Measurements from ENCODE around the gene ARHGEF10L.

DNA sequence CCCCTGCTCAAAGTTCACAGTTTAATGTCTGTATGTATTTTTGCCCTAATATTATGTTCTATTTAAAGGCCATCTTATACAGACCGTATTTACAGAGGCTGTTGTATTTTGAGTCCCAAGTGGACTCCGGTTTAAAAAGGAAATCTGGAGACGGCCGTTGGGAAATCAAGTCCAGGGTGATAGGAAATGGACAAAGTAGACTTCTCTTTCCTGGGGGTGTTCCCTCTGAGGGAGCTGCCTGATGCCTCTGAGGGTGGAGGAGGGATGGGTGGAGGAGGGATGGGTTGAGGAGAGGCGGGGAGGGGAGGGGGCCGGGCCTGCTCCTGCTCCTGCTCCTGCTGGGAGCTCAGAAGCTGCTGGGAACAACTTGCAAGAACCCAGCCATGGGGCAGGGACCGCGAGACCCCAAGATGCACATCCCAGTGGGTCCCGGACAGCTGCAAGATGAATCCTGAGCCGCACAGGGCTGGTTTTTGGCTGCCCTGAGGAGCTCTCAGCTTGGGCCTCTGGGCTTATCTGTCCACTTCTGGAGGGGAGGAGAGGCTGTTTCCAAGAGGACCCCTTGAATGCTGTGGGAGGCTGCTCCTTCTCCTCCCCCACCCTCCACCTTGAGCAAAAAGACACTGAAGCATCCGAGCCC, 203.6 kb downstream of the ARHGEF10L start:
- TF ChIP-seq, protein P1, sequence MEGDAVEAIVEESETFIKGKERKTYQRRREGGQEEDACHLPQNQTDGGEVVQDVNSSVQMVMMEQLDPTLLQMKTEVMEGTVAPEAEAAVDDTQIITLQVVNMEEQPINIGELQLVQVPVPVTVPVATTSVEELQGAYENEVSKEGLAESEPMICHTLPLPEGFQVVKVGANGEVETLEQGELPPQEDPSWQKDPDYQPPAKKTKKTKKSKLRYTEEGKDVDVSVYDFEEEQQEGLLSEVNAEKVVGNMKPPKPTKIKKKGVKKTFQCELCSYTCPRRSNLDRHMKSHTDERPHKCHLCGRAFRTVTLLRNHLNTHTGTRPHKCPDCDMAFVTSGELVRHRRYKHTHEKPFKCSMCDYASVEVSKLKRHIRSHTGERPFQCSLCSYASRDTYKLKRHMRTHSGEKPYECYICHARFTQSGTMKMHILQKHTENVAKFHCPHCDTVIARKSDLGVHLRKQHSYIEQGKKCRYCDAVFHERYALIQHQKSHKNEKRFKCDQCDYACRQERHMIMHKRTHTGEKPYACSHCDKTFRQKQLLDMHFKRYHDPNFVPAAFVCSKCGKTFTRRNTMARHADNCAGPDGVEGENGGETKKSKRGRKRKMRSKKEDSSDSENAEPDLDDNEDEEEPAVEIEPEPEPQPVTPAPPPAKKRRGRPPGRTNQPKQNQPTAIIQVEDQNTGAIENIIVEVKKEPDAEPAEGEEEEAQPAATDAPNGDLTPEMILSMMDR (IDR thresholded peaks at IDR 0.05): no peak
- TF ChIP-seq POLR2A (IDR thresholded peaks at IDR 0.05) (no peak), EP300 (IDR thresholded peaks at IDR 0.05) (no peak), POLR2AphosphoS5 (IDR thresholded peaks at IDR 0.05) (no peak)
